ENCODE results near the gene BPIFB3. TPM values are rescaled to one million over a fixed set of nuclear protein-coding genes. Genes with fewer than 3 reads are reported as not detected.

The BPIFB3 gene
- total and polyA plus RNA-seq, 9 of the 15 experiments (the other 6 are each of a cell fraction or from before 2014, with no cell fraction given), result not detected

DNA sequence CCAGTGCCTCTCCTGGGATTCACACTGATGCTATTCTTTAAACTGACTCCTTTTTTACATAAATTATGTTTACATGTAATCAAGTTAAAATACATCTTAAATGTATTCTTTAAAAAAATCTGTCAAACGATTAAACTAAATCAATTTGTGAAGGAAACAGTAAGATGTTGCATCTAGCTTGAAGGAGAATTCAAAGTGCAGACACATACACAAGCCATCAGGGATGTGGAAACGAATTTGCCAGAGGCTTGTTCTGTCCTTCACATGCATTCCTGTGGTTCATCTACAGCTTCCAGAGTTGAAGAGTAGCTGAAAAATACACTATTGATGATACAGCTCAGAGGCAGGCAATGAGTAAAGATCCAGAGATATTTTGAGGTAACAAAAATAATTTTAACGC lies 7.3 kb upstream of the BPIFB3 start:
- H3K4me1 ChIP-seq (replicated peaks in 1 of 2; ENCODE audit: control insufficient read depth in 2 of 2, insufficient read depth in 2 of 2, low read length in 2 of 2), result no peaks in the 10 kb centered on the region
- no peaks in the 10 kb centered on the region for H4K20me1 ChIP-seq (replicated peaks; ENCODE audit: control insufficient read depth, insufficient read depth, low read length)
- intact Hi-C loops (cut with micrococcal nuclease) (no loop called here), in situ Hi-C loops (cut with MboI) (no loop called here)
- H3K27ac ChIP-seq (ENCODE audit: extremely low read depth, low read depth, low read length), result no peak overlapping the region
- no peak overlapping the region for H3K4me3 ChIP-seq
- H3K9ac ChIP-seq (ENCODE audit: insufficient read depth in 1 of 2, low read depth in 2 of 2, low read length in 2 of 2), result no peak overlapping the region
- 0% methylated on average over 3 of the region's 3 CpGs for WGBS (ENCODE audit: insufficient coverage, low coverage, missing lambda C conversion rate)
- no TSS peak for BruUV-seq (replicated peaks)
- no peaks in the 10 kb centered on the region; the same call in none of the 2 replicates for H3K9me3 ChIP-seq (replicated peaks; ENCODE audit: control insufficient read depth, insufficient read depth, low read depth, low read length)
- H3K79me2 ChIP-seq (ENCODE audit: control insufficient read depth, insufficient read depth, low read length), result no peaks in the 10 kb centered on the region
- ATAC-seq (no peak), DNase-seq (ENCODE audit: extremely low read depth in 1 of 4, low spot score in 3 of 4) (no peak), FAIRE-seq (no peak)
- TF ChIP-seq ZEB2 (IDR thresholded peaks at IDR 0.05) (no peak), ZNF696 (CRISPR knock-in tag; conservative IDR thresholded peaks at IDR 0.05) (no peak), HDAC6 (IDR thresholded peaks at IDR 0.05; ENCODE audit: low read depth, low read length) (no peak), ZNF140 (CRISPR knock-in tag; IDR thresholded peaks at IDR 0.05) (no peak), PHF21A (IDR thresholded peaks at IDR 0.05; ENCODE audit: borderline replicate concordance, low read depth) (no peak), IRF1 (CRISPR knock-in tag; IDR thresholded peaks at IDR 0.05; ENCODE audit: borderline replicate concordance) (no peak), EP300 (IDR thresholded peaks at IDR 0.05; ENCODE audit: low read length) (no peak), NELFE (IDR thresholded peaks at IDR 0.05; ENCODE audit: insufficient read depth, insufficient read length) (no peak), RAD51 (IDR thresholded peaks at IDR 0.05; ENCODE audit: borderline replicate concordance, low read depth) (no peak), HNRNPH1 (optimal IDR thresholded peaks at IDR 0.05; ENCODE audit: low read depth, low read length) (no peak), NR4A1 (CRISPR knock-in tag; IDR thresholded peaks at IDR 0.05) (no peak), NR4A1 (tag; IDR thresholded peaks at IDR 0.05) (no peak), SIN3A (IDR thresholded peaks at IDR 0.05; ENCODE audit: borderline replicate concordance in 2 of 2, control insufficient read depth in 1 of 2, low read depth in 2 of 2, low read length in 2 of 2) (no peak), MYNN (IDR thresholded peaks at IDR 0.05) (no peak), MYNN (CRISPR knock-in tag; IDR thresholded peaks at IDR 0.05) (no peak), ZZZ3 (IDR thresholded peaks at IDR 0.05) (no peak), MXD1 (CRISPR knock-in tag; IDR thresholded peaks at IDR 0.05; ENCODE audit: borderline replicate concordance, poor library complexity, severe bottlenecking) (no peak)
- TF ChIP-seq, protein P1, sequence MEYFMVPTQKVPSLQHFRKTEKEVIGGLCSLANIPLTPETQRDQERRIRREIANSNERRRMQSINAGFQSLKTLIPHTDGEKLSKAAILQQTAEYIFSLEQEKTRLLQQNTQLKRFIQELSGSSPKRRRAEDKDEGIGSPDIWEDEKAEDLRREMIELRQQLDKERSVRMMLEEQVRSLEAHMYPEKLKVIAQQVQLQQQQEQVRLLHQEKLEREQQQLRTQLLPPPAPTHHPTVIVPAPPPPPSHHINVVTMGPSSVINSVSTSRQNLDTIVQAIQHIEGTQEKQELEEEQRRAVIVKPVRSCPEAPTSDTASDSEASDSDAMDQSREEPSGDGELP (CRISPR knock-in tag; IDR thresholded peaks at IDR 0.05; ENCODE audit: borderline replicate concordance), result no peak
- ChIA-PET POLR2A (interaction anchor here (1.0 kb wide), 1 partner anchor 76 kb away, joined by 3 read pairs; no protein-coding TSS in a partner anchor), CTCF (ENCODE audit: low intra/inter-chr PET ratio) (no interaction called here)
- peaks cover 0 to 19% of the 10 kb centered on the region in 2 experiments; a peak in 2 of 5 replicates for H3K27me3 ChIP-seq (ENCODE audit: control insufficient read depth in 2 of 2, insufficient read depth in 2 of 2, low read length in 2 of 2)
- no peaks in the 10 kb centered on the region for H3K9me1 ChIP-seq (ENCODE audit: control insufficient read depth, insufficient read depth, low read length)
- no peak overlapping the region for H2AFZ ChIP-seq (ENCODE audit: low read depth, low read length)
- no peak overlapping the region for H3K4me2 ChIP-seq (ENCODE audit: insufficient read depth, low read length)
- no peaks in the 10 kb centered on the region for H3K36me3 ChIP-seq (ENCODE audit: control insufficient read depth, insufficient read depth, low read length)
